Retinal pigment epithelial cell (primary cell): ENCODE measurements around the gene GPD1.
"Not testable (repeated sequence)": the region's sequence is repeated elsewhere in the genome, so short reads cannot be mapped to it uniquely, and the experiment has no call there.

Experiments used
- DNase-seq: peaks from one replicate; pipeline ENCODE4 v3.0.0-alpha.2; 2010; ENCODE audit warnings: low read depth
- H3K4me3 ChIP-seq: 2 replicates; pipeline ENCODE4 v1.5.1; 2011; ENCODE audit warnings: mild to moderate bottlenecking, low read length, control low read depth, moderate library complexity
- TF ChIP-seq, protein P1 (sequence below): conservative IDR thresholded peaks from 2 replicates; pipeline ENCODE4 v1.5.1; 2011; ENCODE audit warnings: low read depth, low read length, control low read depth, inconsistent platforms

Gene GPD1

DNA sequence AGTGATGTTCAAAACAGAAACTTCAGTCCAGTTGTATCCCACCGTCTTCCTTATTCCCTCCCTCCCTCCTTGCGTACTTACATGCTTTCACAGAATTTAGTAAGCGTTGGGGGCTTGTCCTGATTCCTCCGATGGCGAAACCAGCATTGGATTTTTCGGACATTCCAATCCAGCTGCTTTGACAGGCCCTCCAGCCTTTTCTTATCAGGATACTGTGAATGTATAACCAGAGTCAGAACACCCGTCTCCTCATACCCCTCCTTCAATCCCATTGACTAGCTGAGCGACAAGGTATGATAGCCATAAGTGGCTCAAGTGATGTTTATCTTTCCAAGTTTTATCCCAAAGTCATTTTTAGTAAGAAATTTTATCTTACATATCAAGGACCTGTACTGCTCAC is 39.2 kb downstream of the GPD1 start:
- TF ChIP-seq, protein P1, sequence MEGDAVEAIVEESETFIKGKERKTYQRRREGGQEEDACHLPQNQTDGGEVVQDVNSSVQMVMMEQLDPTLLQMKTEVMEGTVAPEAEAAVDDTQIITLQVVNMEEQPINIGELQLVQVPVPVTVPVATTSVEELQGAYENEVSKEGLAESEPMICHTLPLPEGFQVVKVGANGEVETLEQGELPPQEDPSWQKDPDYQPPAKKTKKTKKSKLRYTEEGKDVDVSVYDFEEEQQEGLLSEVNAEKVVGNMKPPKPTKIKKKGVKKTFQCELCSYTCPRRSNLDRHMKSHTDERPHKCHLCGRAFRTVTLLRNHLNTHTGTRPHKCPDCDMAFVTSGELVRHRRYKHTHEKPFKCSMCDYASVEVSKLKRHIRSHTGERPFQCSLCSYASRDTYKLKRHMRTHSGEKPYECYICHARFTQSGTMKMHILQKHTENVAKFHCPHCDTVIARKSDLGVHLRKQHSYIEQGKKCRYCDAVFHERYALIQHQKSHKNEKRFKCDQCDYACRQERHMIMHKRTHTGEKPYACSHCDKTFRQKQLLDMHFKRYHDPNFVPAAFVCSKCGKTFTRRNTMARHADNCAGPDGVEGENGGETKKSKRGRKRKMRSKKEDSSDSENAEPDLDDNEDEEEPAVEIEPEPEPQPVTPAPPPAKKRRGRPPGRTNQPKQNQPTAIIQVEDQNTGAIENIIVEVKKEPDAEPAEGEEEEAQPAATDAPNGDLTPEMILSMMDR = no peak
- DNase-seq = no peak
- no peak overlapping the region for H3K4me3 ChIP-seq

DNA sequence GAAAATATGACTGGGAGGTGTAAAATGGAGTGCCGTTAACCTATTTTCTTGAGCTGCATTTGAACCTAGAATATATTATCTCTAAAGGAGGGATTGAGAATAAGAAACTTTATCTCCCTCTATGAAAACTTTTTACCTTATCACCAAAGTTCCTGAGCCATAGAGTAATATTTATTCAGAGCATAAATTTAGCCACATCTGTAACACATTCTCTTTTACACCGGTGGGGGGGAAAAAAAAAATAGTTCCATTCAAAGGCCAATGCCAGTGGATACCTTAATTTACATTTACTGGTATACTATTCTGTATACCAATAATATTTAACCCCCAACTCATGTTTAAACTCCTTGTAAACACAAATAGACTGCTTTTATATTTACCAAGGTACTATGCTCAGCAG is 41.6 kb downstream of the GPD1 start:
- TF ChIP-seq, protein P1 = no peak
- no peak overlapping the region for H3K4me3 ChIP-seq
- no peak for DNase-seq

DNA sequence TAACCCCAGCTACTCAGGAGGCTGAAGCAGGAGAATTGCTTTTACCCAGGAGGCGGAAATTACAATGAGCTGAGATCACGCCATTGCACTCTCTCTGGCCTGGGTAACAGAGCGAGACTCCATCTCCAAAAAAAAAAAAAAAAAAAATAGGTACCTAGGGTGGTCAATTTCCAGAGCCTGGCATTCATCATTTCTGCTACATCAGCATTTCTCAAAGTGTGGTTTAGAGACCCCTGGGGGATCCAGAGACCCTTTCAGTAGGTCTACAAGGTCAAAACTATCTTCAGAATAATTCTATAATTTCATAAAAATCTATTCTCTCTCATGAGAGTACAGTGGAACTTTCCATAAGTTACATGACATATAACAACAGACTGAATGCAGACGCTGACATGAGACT is 43.5 kb downstream of the GPD1 start:
- no peak for DNase-seq
- TF ChIP-seq, protein P1 = no peak
- no peak overlapping the region for H3K4me3 ChIP-seq

DNA sequence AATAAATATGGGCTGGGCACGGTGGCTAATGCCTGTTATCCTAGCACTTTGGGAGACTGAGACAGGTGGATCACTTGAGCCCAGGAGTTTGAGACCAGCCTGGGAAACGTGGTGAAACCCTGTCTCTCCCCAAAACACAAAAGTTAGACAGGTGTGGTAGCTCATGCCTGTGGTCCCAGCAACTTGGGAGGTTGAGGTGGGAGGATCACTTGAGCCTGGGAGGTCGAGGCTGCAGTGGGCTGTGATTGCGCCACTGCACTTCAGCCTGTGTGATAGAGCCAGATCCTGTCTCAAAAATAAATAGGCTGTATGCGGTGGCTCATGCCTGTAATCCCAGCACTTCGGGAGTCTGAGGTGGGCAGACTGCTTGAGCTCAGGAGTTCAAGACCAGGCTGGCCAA is 44.2 kb downstream of the GPD1 start:
- not testable (repeated sequence) for H3K4me3 ChIP-seq, DNase-seq

DNA sequence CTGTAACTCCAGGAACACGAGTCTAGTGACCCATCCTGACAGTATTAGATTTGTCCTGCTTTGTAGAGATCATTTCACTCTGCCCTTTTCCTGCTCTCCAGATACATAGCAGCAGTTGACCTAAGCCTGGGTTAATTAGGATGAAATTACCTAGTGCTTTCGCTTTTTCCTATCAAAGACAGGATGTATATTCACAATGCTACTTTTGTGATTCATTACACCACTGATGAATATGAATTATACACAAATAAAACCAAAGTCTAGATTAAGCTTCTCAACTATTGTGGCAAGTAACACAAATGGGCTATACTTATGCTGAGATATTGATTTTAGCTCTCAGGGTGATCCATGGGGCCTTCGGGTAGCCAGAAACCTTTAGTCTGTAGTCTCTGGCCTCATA is 45.5 kb downstream of the GPD1 start:
- H3K4me3 ChIP-seq = no peak overlapping the region
- no peak for DNase-seq

DNA sequence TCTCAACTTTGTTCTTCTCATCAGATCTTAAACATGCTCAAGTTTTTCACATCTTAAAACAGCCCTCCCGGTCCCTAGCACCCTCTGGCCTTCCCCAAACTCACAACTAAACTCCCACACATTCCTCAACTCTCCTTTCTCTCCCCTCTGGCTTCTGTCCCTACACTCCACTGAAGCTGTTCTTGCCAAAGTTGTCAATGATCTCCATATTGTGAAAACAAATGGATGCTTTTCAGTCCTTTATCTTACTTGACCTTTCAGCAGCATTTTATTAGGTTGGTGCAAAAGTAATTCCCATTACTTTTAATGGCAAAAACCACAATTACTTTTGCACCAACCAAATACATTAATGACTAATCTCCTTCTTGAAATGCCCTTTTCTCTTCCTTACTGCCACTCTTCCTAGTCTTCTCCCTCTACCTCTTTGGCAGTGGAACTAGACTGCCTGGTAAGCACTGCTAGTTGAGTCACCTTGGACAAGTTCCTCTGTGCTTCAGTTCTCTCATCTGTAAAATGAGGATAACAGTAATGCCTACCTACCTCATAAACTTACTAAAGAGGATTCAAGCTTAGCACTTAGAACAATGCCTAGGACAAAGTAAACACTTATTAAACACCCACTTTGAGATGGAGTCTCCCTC is 47.4 kb downstream of the GPD1 start:
- DNase-seq = no peak
- TF ChIP-seq, protein P1 = no peak
- no peak overlapping the region for H3K4me3 ChIP-seq

More for the DNA sequence above, 45.5 kb downstream of the GPD1 start:
- TF ChIP-seq, protein P1 = no peak

DNA sequence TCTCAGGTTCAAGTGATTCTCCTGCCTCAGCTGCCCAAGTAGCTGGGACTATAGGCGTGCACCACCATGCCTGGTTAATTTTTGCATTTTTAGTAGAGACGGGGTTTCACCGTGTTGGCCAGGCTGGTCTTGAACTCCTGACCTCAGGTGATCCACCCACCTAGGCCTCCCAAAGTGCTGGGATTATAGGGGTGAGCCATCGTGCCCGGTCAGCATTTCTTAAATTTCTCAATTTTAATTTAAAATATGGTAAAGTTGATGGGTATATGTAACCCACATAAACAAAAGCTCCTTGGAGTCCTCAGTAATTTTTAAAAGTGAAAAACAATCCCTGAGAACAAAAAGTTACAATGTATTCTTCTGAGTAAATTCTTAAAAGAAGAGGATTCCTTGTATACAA is 51.1 kb downstream of the GPD1 start:
- not testable (repeated sequence) for H3K4me3 ChIP-seq, DNase-seq

DNA sequence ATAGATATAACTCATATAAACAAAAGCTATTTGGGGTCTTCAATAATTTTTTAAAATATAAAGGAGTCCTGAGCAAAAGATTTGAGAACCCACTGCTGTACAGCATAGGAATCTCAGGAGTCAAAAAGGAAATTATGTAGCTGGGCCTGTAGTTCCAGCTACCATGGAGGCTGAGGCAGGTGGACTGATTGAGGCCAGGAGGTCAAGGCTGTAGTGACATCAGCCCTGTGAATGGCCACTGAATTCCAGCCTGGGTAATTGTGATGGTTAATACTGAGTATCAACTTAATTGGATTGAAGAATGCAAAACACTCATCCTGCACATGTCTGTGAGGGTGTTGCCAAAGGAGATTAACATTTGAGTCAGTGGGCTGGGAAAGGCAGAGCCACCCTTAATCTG is 52.8 kb downstream of the GPD1 start:
- no peak overlapping the region for H3K4me3 ChIP-seq
- DNase-seq = no peak
- TF ChIP-seq, protein P1 = no peak
